ENCODE measurements around the gene BCDIN3D. TPM values are rescaled to one million over a fixed set of nuclear protein-coding genes. Genes with fewer than 3 reads are reported as not detected.
"Not testable (repeated sequence)": the region's sequence is repeated elsewhere in the genome, so short reads cannot be mapped to it uniquely, and the experiment has no call there.

BCDIN3D gene
- total RNA-seq, 1 donor from 2014 or later, result 3.0 TPM

GRCh38 chr12:49863946-49864797 lies 21.3 kb upstream of the BCDIN3D start:
- DNase-seq (ENCODE audit: low spot score), result no peak

DNA sequence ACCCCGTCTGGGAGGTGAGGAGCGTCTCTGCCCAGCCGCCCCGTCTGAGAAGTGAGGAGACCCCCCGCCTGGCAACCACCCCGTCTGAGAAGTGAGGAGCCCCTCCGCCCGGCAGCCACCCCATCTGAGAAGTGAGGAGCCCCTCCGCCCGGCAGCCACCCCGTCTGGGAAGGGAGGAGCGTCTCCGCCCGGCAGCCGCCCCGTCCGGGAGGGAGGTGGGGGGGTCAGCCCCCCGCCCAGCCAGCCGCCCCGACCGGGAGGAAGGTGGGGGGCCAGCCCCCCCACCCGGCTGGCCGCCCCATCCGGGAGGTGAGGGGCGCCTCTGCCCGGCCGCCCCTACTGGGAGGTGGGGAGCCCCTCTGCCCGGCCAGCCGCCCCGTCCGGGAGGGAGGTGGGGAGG lies 18.0 kb upstream of the BCDIN3D start:
- DNase-seq (ENCODE audit: low spot score), result not testable (repeated sequence)

- DNase-seq (ENCODE audit: low spot score), result not testable (repeated sequence)
Measured at GRCh38 chr12:49855890-49856289, 13.0 kb upstream of the BCDIN3D start.

DNA sequence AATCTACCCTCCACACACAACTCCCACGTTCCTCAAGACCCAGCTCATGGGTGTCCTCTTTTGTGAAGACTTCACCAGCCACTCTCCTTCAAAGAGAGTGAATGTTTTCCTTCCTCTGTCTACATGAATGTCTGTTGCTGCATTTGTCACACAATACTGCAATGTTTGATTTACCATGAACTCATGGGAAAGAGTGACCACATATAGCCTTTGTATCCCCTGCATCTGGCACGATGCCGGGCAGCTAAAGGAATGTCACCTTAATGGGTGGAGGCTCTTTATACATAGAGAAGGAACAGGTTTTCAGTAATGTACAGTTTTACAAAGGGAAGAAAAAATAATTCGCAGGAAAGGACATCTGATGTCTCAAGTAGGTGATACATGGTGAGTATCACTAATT lies 12.1 kb upstream of the BCDIN3D start:
- no peak for DNase-seq (ENCODE audit: low spot score)

DNA sequence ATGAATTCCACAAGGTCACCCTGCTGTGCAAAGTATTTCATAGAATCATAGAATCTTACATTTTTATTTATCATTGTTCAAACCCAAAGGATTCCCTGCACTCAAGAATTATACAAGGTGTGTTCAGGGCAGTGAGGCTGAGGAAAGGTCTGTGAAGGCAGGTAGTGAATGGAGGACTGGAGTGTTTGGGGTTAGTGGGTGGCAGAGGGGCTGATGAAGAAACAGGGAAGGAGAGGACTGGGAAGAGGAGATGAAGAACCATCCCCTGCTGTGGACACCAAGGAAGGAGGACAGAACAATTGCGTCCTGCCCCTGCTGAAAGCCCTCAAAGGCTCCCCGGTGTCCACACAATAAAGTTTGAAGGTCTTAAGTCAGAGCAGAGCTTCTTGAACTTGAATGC lies 10.8 kb upstream of the BCDIN3D start:
- no peak for DNase-seq (ENCODE audit: low spot score)

- DNase-seq (ENCODE audit: low spot score), result peak; percentile 35
Measured at GRCh38 chr12:49847161-49847560, 4.3 kb upstream of the BCDIN3D start.

DNA sequence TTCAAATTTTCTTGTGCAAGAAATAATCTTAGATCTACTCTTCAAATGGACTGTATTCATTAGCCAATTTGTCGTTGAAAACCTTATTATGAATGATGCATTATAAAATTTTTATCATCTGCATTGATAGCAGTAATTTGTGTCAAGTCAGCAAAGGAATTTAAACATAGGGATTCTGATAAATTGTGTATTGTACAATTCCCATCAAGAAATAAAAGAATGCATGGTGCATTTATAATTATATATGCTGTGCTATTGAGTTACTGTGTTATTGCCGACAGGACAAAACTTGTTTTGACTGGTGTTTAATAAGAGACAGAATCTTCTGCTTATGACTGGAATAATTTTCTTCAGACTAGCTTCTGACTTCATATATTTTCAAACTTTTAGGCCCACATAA lies 3.1 kb upstream of the BCDIN3D start:
- DNase-seq (ENCODE audit: low spot score), result no peak

GRCh38 chr12:49843876-49844437 lies 1.1 kb upstream of the BCDIN3D start:
- no peak for DNase-seq (ENCODE audit: low spot score)

- no peak for DNase-seq (ENCODE audit: low spot score)
Measured at GRCh38 chr12:49843411-49843810, 505 bp upstream of the BCDIN3D start.

- DNase-seq (ENCODE audit: low spot score), result no peak
Measured at GRCh38 chr12:49838973-49839633, 3.8 kb downstream of the BCDIN3D start.

GRCh38 chr12:49832836-49833421 lies 10.0 kb downstream of the BCDIN3D start:
- DNase-seq (ENCODE audit: low spot score), result no peak

GRCh38 chr12:49831717-49832116 lies 11.2 kb downstream of the BCDIN3D start:
- DNase-seq (ENCODE audit: low spot score), result no peak

DNA sequence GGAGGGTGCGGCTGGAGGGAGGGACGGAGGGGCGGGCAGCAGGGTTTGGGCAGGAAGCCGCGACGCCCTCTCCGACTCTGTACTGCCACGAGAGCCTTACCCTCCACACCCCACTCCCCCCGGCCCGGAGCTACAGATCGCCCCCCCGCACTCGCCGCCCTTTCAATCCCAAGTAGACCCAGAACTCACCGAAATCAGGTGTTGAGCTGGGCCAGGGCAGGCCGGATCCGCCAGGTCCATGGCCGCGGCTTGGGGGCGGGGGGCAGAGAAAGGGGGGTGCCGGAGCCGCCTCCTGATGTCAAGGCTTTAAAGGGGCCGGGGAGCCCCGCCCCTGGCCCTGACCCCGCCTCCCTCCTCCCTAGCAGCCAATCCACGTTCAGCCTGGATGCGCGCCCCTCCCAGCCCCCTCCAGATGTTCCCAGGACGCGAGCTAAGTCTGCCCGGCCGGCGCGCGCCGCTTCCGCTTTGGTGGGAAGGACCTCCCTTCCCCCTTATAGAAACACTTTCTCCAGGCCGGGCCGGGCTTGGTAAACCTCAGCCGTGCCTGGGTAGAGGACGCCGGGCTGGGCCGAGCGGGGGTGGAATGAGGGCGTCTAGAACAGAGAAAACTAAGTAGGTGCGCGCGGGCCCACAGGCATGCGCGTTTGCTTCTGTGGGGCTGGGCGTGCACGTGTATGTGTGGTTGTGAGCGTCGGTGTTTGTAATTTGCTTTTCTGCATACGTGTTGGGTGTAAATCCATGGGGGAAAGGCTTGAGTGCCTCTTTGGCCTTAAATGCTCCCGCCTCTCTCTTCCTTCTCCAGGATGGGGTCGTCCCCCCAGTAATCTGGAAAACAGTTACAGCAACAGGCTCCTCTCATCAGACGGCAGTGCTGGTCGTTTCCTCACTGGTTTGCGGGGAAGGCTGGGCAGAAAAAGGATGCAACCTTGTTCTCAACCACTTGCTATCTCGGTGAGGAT lies 14.5 kb downstream of the BCDIN3D start, which contains the start of gene NCKAP5L:
TSS of gene NCKAP5L (minus strand) at position 281 of the 959 bp plus-strand sequence. CDS start 24,369 bp downstream, outside the sequence.
- peak; percentile 99 for DNase-seq (ENCODE audit: low spot score)

DNA sequence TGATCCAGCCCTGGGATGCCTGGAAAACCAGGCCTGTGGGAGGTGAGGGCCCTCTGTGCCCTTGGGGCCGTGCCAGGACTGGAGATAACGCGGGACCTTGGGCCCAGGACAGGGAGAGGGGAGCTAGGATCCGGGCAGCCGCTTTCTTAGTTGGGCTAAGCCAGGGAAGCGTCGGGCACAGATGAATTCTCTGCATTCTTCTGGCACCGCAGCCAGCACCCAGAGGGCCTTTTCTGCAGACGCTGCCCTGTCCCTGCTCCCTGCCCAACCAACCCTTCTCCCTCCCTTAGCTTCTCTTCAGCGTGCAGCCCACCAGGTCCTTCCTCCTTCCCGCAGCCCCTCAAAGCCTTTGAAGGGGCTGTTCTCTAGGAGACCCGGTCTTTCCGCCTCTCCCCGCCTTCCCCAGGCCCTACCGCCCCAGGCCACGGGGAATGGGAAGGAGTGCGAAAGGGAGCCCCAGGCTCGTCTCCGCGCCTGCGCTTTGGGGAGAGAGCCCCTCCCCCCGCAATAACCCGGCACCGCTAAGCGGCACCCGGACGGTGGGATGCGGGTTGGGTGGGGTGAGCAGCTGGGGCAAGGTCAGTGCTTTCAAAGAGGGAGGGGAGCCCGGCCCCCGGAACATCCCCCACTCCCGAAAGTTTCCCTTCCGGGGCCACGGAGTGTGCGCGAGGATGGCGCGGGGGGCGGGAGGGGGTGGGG lies 15.4 kb downstream of the BCDIN3D start:
- DNase-seq (ENCODE audit: low spot score), result no peak

GRCh38 chr12:49827051-49827400 lies 15.9 kb downstream of the BCDIN3D start:
- no peak for DNase-seq (ENCODE audit: low spot score)

DNA sequence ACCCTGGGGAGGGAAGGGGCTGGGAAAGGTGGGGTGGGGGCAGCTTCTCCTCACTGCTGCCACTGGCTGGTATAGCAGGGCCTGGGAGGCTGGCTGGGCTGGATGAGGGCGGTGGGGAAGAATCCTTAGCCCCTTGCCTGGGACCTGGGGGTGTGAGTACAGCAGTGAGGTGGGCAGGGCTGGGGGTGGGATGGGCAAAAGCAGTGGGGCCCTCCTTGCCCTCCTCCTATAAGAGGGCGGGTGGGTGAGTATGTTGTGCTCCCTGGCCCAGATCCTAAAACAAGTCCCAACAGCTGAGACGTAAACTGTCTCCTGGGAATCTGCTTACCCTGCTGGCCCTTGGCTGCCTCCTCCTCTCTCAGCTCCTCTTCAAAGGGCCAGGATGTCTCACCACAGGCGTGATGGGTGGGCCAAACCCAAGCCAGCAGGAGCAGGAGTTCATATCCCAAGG lies 16.9 kb downstream of the BCDIN3D start:
- peak; percentile 75 for DNase-seq (ENCODE audit: low spot score)

DNA sequence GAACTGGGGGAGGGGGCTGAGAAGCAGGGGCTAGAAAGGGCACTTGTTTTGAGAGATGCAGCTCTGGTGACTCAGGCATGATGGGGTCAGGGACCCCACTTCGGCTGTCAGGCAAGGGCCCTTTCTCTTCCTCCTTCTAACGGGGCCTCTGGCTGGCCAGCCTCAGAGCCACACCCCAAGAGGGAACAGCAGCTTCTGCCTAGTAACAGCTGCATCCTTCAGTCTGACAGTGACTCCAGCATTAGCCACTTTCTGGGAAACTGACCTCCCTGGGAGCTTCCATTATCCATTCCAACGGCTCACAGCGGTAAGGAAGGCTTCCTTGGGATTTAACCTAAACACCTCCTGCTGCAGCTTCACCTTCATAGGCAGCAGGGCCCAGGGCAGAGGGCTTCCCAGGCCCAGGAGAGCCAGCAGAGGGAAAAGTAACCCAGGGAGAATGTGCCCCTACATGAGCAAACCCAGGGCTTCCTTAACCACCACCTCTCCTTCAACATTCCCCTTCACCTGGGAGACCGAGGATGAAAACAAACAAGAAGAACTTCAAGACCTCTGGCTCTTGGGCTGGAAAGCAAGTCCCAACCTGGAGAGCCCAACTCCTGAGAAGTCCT lies 17.4 kb downstream of the BCDIN3D start:
- peak; percentile 89 for DNase-seq (ENCODE audit: low spot score)

GRCh38 chr12:49824895-49825294 lies 18.0 kb downstream of the BCDIN3D start:
- DNase-seq (ENCODE audit: low spot score), result no peak

GRCh38 chr12:49824416-49824815 lies 18.5 kb downstream of the BCDIN3D start:
- peak; percentile 62 for DNase-seq (ENCODE audit: low spot score)

DNA sequence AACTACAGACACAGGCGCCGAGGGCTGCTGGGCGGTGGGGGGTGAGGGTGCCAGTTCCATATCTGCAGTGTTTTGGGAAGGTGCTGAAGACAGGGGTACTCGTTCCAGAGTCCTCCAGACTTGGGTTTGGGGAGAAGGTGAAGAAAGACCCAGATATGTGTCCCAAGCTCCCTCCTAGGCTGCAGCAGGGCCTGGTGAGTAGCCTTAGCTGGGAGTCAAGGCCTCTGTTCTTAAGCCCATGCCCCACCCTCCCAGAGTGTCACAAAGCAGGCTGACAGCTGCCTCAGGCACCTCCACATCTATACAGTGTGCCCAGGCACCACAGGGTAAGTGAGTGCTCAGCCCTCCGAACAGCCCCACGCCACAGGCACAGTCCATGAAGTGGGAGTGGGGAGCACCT lies 19.0 kb downstream of the BCDIN3D start:
- DNase-seq (ENCODE audit: low spot score), result peak; percentile 45

Measured in mesenteric fat pad (tissue), 1 donor.